ENCODE results near the gene ACBD3. TPM values are rescaled to one million over a fixed set of nuclear protein-coding genes. Genes with fewer than 3 reads are reported as not detected.

Gene ACBD3
- total and polyA plus RNA-seq, 10 of the 15 experiments (the other 5 are each of a cell fraction or from before 2014, with no cell fraction given), result 7.5 to 27.9 (median 20.3) TPM

- ChIA-PET POLR2A (no interaction called here), RAD21 (ENCODE audit: unreplicated experiment) (interaction anchor here (0.8 to 1.5 kb wide), 2 partner anchors 50 to 66 kb away, joined by 3 to 5 read pairs; no protein-coding TSS in a partner anchor), CTCF (interaction anchor here (1.0 to 12.3 kb wide), 4 partner anchors 18 to 201 kb away, joined by 3 to 505 read pairs (median 6); partner anchors contain the start of gene LIN9), SMC1A (ENCODE audit: uncharacterized antibody, unreplicated experiment) (interaction anchor here (1.6 to 2.0 kb wide), 3 partner anchors 53 to 199 kb away, joined by 5 to 9 read pairs (median 5); no protein-coding TSS in a partner anchor)
- no peak overlapping the region for H2AFZ ChIP-seq (ENCODE audit: control insufficient read depth, low read depth, low read length)
- no peak overlapping the region for H3K4me2 ChIP-seq (ENCODE audit: control insufficient read depth, insufficient read depth)
- no peaks in the 10 kb centered on the region for H3K79me2 ChIP-seq (ENCODE audit: control insufficient read depth, insufficient read depth, low read length)
- no peaks in the 10 kb centered on the region; the same call in 2 of the 3 replicates for H3K9me3 ChIP-seq (replicated peaks; ENCODE audit: control insufficient read depth, insufficient read depth, low read length)
- no peaks in the 10 kb centered on the region for H3K27me3 ChIP-seq (replicated peaks in 1 of 2; ENCODE audit: control insufficient read depth in 2 of 2, insufficient read depth in 2 of 2, low read length in 1 of 2)
- intact Hi-C loops (cut with micrococcal nuclease; ENCODE audit: unreplicated experiment) (no loop called here), in situ Hi-C loops (cut with MboI) (no loop called here)
- ATAC-seq (no peak), FAIRE-seq (no peak), DNase-seq (ENCODE audit: low read depth, low spot score) (no peak)
- no TSS peak for BruUV-seq (replicated peaks)
- no peaks in the 10 kb centered on the region for H4K20me1 ChIP-seq (ENCODE audit: control insufficient read depth, insufficient read depth)
- H3K27ac ChIP-seq (ENCODE audit: control insufficient read depth, insufficient read depth), result no peak overlapping the region
- no peak overlapping the region for H3K4me3 ChIP-seq
- H3K4me1 ChIP-seq (ENCODE audit: control insufficient read depth, insufficient read depth, low read length), result peaks cover 34% of the 10 kb centered on the region
- WGBS (ENCODE audit: insufficient coverage, insufficient replicate concordance, low lambda C conversion rate, missing lambda C conversion rate), result 97% methylated on average over 5 of the region's 5 CpGs
- no peaks in the 10 kb centered on the region for H3K36me3 ChIP-seq (ENCODE audit: control insufficient read depth in 2 of 2, insufficient read depth in 2 of 2, low read length in 1 of 2)
- no peak overlapping the region for H3K9ac ChIP-seq (ENCODE audit: control insufficient read depth, insufficient read depth, low read length)
- TF ChIP-seq KLF5 (IDR thresholded peaks at IDR 0.05; ENCODE audit: partially characterized antibody) (no peak), POLR2AphosphoS2 (IDR thresholded peaks at IDR 0.05; ENCODE audit: low read depth, low read length) (no peak), TCF3 (IDR thresholded peaks at IDR 0.05; ENCODE audit: borderline replicate concordance, insufficient read depth, low read depth, low read length) (no peak), CTCF (IDR thresholded peaks at IDR 0.05 in 2 of 3, conservative IDR thresholded peaks at IDR 0.05 in 1 of 3; ENCODE audit: control insufficient read depth in 2 of 3, extremely low read depth in 1 of 3, insufficient read depth in 1 of 3, low read depth in 3 of 3, low read length in 3 of 3) (no peak), BCL11A (IDR thresholded peaks at IDR 0.05; ENCODE audit: low read depth, low read length) (no peak), CREM (IDR thresholded peaks at IDR 0.05; ENCODE audit: low read depth) (no peak), NFXL1 (IDR thresholded peaks at IDR 0.05; ENCODE audit: borderline replicate concordance) (no peak), SMC3 (IDR thresholded peaks at IDR 0.05; ENCODE audit: borderline replicate concordance, low read length) (no peak), CHD2 (IDR thresholded peaks at IDR 0.05; ENCODE audit: borderline replicate concordance, low read depth, low read length) (no peak), USF1 (IDR thresholded peaks at IDR 0.05; ENCODE audit: borderline replicate concordance, extremely low read length, insufficient read depth, low read depth, low read length) (no peak), STAT3 (IDR thresholded peaks at IDR 0.05; ENCODE audit: low read depth, low read length) (no peak), KAT2A (conservative IDR thresholded peaks at IDR 0.05; ENCODE audit: control insufficient read depth, low read depth, low read length) (no peak), RELB (IDR thresholded peaks at IDR 0.05; ENCODE audit: low read depth) (no peak), SP1 (IDR thresholded peaks at IDR 0.05; ENCODE audit: low read depth, low read length) (no peak), PKNOX1 (IDR thresholded peaks at IDR 0.05) (no peak), SMAD1 (IDR thresholded peaks at IDR 0.05; ENCODE audit: low read depth, partially characterized antibody) (no peak), SPI1 (IDR thresholded peaks at IDR 0.05; ENCODE audit: borderline replicate concordance, insufficient read depth, low read depth, low read length) (no peak), ETV6 (conservative IDR thresholded peaks at IDR 0.05 in 1 of 2, IDR thresholded peaks at IDR 0.05 in 1 of 2; ENCODE audit: borderline replicate concordance in 1 of 2, low read depth in 1 of 2) (no peak), MYB (IDR thresholded peaks at IDR 0.05; ENCODE audit: borderline replicate concordance, low read depth, low read length) (no peak)
Measured at GRCh38 chr1:226131639-226132038, 54.9 kb downstream of the ACBD3 start.

Measured in GM12878 (cell line).